Liver (tissue), 3 donors: ENCODE results near the gene PPT2.
"Not testable (repeated sequence)": the region's sequence is repeated elsewhere in the genome, so short reads cannot be mapped to it uniquely, and the experiment has no call there.

Experiments used
- ATF3 ChIP-seq: IDR thresholded peaks from 2 replicates; pipeline ENCODE4 v1.6.1; 2016; ENCODE audit warnings: antibody characterized with exemption
- CTCF ChIP-seq: fragments of 150-350 bp; IDR thresholded peaks from 2 replicates; pipeline ENCODE4 v1.5.1; 2017; ENCODE audit warnings: improper control_type of control experiment, low read depth, low read length; ENCODE audit not compliant: missing input control
- GABPA ChIP-seq, 2 donors: IDR thresholded peaks in 1 of 2; conservative IDR thresholded peaks in 1 of 2; 2 replicates each; pipeline ENCODE4 v1.6.1; 2016; ENCODE audit warnings: antibody characterized with exemption in 2 of 2, mild to moderate bottlenecking in 1 of 2, moderate library complexity in 1 of 2
- MAX ChIP-seq: IDR thresholded peaks from 2 replicates; pipeline ENCODE4 v1.6.1; 2016; ENCODE audit warnings: antibody characterized with exemption
- REST ChIP-seq: IDR thresholded peaks from 2 replicates; pipeline ENCODE4 v1.6.1; 2016; ENCODE audit warnings: antibody characterized with exemption, mild to moderate bottlenecking
- SP1 ChIP-seq: IDR thresholded peaks from 2 replicates; pipeline ENCODE4 v1.6.1; 2018; ENCODE audit warnings: antibody characterized with exemption, mild to moderate bottlenecking
- TAF1 ChIP-seq: conservative IDR thresholded peaks from 2 replicates; pipeline ENCODE4 v1.6.1; 2016; ENCODE audit warnings: antibody characterized with exemption, mild to moderate bottlenecking
- YY1 ChIP-seq: IDR thresholded peaks from 2 replicates; pipeline ENCODE4 v1.6.1; 2016; ENCODE audit warnings: antibody characterized with exemption, mild to moderate bottlenecking
- ZBTB33 ChIP-seq: IDR thresholded peaks from 2 replicates; pipeline ENCODE4 v1.6.1; 2016; ENCODE audit warnings: antibody characterized with exemption
- donor health status: healthy.
- donor health status: healthy.

GRCh38 chr6:32185681-32186131 is 31.8 kb downstream of the PPT2 start:
- TF ChIP-seq CTCF; ATF3; YY1; GABPA (IDR thresholded peaks at IDR 0.05 in 1 of 2, conservative IDR thresholded peaks at IDR 0.05 in 1 of 2); TAF1; REST; SP1; MAX; ZBTB33: not testable (repeated sequence)
